Stimulated activated CD8-positive, alpha-beta memory T cell treated with anti-CD3 and anti-CD28 coated beads, Interleukin-15, amount 100 ng/mL, for 1 hour (primary cell): ENCODE data around the gene MTUS2.

Source experiments
- DNase-seq: peaks from one replicate; pipeline ENCODE4 v3.0.0-alpha.2; 2020; ENCODE audit warnings: low read depth

Gene MTUS2

DNA sequence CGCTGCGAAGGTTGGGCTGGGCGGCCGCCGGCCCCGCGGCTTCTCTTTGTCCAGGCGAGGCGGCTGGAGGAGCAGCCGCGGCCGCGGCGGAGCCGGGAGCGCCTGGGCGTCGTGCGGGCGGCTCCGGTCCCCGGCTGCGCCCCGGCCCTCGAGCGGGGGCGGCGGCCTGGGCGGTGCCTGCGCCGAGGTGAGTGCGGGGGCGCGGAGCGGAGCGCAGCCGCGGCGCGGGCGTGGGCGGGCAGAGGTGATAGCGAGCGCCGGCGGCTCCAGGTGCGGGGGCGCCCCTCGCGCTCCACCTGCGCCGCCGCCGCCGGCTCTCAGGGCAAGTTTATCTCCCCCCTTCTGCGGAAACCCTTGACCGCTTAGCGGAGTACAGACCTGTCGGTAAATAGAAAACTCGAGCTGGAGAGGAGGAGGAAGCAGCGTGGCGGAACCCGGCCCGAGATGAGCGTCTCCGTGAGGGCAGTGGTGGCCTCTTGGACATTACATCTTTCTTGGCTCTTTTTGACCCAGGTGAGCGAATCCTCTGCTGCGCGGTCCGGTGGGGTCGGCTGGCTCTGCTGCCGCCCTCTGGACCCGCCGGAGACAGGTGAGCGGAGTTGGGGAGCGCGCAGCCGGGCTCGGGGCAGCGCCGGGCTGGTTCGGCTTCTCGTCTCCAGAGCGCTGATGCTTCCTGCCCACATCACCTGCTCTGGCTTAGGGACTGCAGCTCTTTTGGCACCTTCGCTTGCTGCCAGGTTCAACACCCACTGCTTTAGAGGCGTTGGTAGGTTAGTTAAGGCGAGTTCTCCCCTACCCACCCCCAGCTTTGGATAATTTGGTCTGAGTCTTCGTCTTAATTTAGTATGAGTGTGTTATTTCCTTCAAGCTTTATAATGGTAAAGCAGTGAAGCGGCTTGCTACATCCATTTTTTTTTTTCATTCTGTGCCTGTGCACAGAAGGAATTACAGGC is at the start of gene MTUS2:
Gene MTUS2, plus strand, starts transcription at position 241 of the 953 bp plus-strand sequence.
- no peak for DNase-seq

DNA sequence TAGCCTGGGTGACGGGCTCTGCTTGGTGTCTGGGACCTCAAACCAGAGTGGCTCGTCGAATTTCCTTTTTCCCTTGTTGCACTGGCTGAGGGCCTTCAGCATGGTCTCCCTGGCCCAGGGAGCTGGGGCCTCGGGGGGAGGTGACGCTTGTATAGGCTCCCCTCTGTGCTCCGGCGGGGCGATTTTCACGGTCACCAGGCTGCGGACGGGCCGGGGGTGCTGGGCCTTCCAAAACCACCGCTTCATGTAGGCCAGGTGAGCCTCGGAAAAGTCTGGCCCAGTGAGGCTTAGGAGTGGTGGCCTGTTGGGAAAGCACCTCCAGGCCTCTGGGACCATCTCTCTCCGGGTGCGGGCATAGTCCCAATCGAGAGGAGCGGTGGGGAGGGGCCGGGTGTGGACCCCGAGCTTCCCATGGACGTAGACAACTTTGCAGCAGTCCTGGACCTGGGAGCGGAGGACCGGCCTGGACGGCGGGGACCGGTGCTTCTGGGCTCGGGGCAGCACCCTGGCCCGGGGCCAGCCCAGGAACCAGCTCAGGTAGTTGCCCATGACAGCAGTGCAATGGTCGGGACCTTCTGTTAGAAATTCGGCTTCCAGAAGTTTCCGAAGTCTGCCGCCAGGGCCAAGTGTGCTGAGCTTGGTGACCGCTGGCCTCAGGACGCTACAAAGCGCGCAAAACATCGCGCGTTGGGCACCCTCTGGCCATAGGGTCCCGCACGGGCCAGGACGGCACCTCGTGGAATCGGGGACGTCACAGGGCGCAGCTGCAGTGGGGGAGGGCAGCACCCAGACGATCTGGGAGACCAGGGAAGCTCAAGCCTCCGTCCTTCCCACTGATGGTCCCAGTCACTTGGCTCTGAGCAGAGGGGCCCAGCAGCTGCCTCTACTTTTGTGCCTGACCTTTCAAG is 41.6 kb upstream of the MTUS2 start:
- no peak for DNase-seq

DNA sequence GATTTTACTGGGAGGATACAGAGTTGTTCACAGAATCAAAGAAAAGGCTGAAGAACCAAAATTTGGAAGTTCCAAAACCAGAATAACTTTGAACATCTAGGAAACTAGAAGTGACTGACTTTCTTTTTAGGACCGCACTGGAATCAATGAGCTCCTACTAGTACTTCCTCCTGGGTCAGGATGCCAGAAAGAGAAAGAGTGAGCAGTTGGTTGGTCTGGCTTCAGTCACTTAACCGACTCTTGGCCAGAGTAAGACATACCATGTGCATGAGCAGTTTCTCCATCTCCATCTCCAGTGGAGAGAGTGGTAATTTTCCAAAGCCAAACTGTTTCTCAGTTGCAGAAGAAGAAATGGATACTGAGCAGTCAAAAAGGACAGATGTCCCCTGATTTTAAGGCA is 27.1 kb upstream of the MTUS2 start:
- DNase-seq = no peak

DNA sequence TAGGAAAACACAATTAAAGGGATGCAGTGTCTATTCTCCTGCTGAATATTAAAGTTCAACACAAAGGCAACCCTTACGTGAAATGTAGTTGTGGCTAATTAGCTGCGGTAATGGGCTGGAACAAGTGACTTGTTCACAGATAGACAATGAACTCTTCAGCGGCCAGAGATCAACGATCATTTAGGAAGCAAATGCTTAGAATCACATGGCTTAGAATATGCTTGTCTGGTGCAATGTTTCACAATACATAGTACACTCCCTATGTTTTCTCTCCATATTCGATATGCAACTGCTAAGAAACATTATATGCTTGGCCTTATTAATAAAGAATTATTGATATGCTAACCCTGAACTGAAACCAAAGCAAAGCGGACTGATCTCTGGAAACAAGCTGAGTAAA is 25.7 kb upstream of the MTUS2 start:
- no peak for DNase-seq

DNA sequence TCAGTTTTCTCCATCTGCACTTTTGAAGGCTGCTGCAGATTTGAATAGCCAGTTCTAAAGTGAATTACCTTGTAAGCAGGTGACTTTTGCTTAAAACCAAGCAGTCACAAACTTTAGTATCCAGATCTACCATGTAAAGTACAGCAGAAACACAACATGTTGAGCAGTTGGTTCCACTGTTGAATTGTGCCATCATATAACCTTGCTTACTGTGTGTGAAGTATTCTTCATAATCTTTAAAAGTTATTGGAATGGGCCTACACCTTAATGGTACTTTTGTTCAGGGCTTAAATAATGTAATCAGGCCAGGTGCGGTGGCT is 23.2 kb upstream of the MTUS2 start:
- no peak for DNase-seq

DNA sequence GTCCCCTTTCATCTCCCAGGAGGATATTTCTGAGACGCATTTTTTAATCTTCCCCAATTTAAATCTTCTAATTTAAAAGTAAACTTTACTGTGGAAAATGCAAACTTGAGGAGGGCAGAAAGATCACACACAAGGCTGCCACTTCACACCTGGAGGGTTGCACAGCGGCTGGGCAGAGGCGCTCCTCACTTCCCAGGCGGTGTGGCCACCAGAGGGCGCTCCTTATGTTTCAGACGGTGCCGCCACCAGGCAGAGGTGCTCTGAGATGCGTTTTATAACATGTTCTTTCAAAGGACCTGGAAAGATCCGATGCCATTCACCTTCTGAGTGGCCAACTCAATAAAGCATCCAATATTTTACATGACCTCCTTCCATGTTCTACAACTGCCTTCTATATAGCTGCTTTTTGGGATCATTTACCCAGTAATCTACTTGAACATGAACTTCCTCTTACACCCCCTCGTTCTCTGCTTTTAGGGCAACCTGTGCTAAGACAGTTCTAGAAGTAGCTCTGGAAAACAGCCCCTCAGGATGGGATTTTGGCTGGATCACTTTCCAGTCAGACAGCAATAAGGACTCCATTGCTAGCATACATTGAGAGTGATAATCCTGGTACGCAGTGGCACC is 14.8 kb upstream of the MTUS2 start:
- DNase-seq = no peak

DNA sequence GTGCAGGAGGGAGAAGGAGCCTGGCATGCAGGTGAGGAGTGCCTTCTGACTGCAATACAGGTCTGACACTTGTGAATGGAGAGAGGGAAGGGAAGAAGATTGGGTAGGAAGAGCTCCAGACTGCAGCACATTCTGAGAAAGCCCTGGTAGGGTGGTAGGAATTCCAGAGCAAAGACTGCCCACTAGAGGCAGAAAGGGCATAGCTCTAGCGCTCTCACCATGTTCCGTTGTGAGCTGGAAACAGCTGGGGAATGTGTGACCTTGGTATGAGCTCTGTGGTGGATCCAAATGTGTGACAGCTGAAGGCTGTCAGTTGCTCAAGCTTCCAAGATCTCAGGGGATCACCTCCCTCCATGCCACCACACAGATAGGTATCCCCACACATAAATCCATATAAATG is 2.9 kb upstream of the MTUS2 start:
- DNase-seq = no peak

DNA sequence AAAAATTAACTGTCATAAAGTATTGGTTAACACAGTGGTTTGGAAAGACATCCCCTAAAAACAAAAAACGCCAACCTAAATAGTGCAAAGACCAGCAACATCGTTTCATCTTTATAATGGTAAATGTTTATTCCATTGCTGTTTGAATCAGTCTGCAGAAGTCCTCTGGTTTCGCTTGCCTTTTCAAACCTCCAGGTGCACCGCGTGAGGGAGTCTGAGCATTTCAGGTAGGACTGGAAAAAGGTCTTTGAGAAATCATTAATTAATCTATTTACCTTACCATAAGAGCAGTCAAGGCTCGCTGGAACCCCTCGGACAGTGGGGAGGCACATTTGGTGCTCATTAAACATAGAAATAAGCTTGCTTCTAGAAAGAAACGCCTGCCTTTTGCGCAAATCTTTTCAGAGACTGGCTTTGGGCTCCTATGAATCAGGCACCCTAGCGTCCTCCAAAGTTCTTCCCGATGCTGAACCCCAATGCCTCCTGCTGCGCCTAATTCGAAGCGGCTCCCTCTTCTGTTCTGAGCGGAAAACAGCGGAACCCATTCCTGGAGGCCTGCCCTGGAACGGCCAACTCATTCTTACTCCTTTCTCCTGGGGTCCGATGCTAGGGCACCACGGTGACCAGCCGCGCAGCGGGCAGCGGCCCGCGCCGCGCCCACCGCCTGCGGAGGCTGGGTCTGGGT is 951 bp upstream of the MTUS2 start:
- no peak for DNase-seq

DNA sequence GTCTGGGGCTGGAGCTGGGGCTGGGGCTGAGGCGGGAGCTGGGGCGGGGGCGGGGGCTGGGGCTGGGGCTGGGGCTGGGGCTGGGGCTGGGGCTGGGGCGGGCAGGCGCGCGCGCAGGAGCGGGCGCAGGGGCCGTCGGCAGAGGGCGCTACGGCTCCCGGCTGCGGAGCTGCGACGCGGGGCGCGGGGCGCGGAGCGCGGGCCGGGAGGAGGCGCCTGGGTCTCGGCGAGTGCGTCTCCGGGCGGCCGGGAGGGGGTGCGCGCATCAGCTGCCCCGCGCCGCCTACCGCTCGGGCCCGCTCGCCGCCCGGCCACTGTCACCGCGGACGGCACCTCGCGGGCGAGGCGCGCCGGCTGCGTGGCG is 422 bp upstream of the MTUS2 start:
- no peak for DNase-seq

DNA sequence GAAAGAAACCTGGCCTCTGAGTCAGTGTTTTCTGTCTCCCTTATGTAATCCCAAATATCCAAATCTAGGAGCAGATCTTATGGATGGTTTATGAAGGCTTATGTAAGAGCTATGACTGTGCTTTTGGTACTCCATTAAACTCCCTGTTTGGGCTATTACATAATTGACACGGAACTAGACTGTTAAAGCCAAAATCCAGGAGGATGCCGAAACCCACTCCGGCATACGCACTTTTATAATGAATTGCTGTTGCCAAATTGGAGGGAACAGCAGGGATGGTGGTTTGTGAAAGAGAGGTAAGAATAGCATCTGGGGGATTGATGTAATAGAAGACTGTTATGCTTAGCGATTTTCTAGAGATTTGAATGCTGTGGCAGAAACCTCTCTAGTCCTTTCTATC is 2.0 kb downstream of the MTUS2 start:
- no peak for DNase-seq

DNA sequence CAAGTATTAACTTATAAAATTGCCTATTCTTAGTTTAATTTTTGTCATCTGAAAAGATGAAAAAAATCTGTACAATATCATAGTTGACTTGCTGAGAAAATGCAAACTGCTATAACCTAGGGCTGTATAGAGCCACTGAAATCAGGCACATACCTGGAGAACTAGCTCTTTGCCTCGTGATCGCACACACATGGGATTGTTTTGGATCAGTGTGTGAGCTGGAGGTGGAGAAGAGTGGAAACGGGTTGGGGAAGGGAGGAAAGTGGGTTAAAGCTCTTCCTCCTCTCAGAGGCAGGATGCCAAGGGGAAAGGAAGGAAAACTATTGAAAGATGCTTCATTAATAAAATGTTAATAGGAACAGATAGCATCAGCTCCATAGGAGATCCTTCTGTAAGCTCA is 2.7 kb downstream of the MTUS2 start:
- DNase-seq = no peak

DNA sequence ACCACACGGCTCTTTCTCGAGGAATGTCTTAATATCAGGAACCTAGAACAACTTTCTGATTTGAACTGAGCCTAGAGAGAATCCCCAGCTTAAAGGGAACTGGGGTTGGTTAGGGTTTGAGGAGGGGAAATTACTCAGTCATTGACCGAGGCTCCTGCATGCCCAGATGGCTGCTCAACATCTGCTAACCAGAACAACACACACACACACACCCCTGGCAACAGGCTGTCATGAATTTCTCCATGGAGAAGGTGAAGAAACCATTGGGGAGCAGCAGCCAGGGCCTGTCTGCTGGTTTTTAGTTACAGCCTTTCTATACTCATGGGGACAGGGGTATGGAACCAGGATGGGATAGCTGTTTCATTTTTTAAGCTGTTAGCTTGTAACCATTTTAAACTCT is 5.2 kb downstream of the MTUS2 start:
- no peak for DNase-seq

DNA sequence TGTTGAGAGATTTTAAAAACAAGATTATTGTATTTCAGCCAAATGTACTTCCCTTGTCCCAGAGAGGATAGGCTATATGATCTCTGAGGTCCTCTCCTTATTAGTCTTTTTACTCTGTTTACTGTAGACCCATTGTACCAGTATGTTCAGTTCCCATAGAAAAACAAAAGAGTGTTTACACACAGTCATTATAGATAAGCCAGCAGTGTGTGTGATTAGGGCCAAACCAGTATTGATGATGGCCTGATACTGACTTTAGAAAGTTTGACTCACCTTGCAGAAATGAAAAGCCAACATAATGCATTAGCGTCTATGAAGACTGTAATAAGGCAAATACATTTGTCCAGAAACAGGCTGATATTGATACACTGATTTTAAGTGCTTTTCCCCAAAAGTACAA is 6.2 kb downstream of the MTUS2 start:
- no peak for DNase-seq

DNA sequence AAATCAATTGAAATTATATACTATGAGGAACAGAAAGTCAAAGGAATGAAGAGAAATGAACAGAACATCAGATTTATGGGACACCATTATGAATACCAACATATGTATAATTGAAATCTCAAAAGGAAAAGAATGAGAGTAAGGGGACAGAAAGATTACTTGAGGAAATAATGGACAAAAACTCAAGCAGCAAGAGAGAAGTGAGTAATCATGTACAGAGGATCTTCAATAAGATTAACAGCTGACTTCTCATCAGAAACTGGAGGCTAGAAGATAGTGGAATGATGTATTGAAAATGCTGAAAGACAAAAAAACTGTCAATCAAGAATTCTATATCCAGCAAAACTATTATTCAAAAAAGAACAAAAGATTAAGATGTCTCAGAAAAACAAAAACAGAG is 10.4 kb downstream of the MTUS2 start:
- DNase-seq = no peak

DNA sequence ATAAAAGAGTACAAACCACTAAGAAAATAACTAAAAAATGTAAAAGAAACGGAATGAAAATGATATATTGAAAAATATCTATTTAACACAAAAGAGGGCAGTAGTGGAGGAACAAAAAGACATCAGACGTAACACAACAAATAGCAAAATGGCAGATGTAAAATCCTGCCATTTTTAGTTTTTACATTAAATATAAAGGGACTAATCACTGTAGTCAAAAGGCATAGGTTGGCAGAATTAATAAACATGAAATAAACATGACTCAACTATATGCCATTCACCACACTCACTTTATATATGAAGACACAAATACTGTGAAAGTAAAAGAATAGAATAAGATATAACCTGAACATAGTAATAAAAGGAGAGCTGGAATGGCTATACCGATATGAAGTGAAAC is 11.0 kb downstream of the MTUS2 start:
- no peak for DNase-seq

DNA sequence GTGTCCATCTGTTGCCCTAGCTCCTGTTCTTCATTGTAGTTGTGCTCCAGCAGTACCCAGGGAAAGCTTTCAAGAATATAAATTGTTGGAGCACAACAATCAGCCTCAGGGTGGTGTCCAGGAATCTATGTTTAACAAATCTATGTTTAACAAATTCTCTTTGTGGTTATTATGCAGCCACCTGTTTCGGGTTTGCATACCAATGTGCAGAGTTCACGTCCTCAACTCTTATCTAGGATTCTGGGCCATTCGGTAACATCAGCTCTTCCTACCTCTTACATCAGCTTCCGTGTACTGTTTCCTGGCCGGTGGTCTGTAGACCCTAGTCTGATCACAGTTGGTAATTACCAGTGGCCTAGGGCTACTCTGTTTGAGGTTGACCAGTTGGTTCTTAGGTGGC is 17.0 kb downstream of the MTUS2 start:
- DNase-seq = no peak

DNA sequence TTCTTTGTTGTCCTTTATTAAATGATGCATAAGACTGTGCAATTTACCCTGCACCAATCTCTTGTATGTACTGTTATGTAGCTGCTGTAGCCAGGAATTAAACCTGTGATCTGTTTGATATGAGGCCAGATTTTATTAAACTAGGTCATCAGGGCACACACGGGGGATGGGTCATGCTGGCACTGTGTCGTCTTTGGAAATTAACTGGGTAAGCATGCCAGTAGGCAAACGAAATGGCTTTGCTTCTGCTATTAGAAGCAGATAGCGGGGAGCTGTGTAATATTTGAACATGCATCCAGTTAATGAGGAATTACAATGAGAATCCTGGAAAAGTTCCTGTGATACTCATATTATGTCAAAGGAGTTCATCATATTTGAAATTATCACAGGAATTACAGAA is 23.5 kb downstream of the MTUS2 start:
- no peak for DNase-seq

DNA sequence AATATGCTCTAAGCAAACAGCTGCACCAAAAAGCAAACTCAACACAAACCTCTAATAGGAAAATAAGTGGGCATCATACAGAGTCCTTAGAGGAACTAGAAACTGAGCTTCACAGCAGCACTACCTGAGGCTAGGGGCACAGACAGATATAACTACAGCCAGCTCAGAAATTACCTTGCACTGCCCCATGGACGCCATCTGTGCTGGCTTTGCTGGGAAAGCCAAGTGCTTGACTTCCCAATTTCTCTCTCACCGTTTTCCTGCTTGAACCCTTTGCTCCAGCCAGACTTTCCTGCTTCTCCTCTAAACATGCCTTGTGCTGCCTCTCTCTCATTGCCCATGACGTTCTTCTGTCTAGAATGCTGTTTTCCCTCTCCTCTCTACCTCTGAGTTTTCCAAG is 29.3 kb downstream of the MTUS2 start:
- DNase-seq = no peak

DNA sequence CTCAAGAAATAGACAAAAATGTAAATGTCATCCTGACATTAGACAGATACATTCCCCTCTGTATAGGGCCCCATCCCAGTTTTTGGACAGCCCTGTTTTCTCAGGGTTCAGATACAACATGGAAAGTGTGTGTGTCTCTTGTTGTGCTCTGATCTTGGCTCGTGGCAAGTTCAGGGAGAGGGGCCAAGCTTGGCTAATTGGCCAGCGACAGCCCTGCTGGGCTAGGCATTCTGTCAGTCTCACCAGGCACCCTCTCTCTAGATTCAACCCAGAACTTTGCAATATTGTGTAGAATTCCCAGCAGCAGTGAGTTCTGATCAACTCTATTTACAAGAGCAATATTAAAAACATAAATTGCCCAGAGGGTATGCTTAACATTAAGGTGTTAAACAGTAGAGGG is 30.1 kb downstream of the MTUS2 start:
- DNase-seq = no peak

DNA sequence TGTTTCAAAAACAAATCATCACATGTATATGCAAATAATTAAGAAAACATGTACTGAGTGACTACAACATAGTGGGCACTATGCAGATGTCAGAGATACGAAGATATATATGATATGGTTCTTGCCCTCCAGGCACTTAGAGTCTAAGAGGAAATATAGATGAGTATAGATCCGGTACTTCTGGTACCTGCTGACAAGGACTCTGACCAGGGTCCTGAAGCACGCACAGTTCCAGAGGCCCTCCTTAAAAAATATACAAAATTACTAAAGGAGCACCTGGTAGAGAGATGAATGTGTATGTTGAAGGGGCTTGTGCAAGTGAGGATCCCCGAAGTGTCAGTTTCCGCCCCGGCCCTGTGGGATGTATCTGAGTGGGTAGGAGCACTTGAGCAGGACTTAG is 31.3 kb downstream of the MTUS2 start:
- DNase-seq = no peak

DNA sequence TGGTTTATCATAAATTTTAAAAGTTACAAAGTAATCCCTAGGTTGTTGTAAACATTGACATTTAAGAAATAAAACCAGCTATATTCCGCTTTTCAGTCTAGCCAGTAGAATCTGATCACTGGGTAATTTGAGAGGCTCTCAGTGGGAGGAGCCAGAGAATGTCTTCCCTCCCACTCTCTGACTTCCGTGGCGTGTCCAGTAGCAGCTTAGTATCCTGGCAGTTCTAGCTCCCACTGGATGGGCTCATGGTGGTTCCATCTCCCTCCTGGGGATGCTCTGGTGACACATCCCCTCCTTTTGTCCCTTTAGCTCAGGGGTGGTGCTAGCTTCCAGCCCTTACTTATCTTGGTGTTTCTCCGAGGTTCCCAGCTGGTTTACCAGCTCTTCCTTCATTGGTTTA is 34.5 kb downstream of the MTUS2 start:
- DNase-seq = no peak

DNA sequence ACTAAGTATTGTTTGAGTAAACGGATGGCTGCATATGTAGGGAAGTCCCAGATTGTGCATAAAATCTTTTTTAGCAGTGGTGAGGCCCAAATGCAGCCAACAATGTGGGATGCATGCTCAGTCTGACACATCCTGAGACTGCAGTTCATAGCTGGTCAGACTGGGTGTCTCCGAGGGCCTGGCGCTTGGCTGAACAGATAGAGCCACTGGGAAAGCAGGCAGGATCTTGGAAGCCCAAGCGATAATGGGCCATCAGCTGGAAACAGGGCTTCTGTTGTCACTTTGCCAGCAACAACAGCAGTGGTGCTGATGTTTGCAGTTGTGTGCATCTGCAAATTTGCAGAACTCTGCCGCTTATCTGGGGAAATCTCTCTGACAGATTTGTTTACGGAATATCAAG is 36.1 kb downstream of the MTUS2 start:
- DNase-seq = no peak
